Measurements from ENCODE around the gene HSPA2. TPM values are rescaled to one million over a fixed set of nuclear protein-coding genes. Genes with fewer than 3 reads are reported as not detected.

HSPA2 gene
- total RNA-seq, 1 donor from 2014 or later, result 2.7 TPM

Other genes with a start within 250 kb of the HSPA2 start
- gene ESR2, start 246.4 kb upstream of the HSPA2 start, total RNA-seq, result 0.20 and 0.33 TPM in 2 replicates
- 161 and 172 TPM in 2 replicates for gene MTHFD1, start 152.4 kb upstream of the HSPA2 start, total RNA-seq
- 1.3 and 1.4 TPM in 2 replicates for gene AKAP5, start 75.2 kb upstream of the HSPA2 start, total RNA-seq
- gene ZBTB25, start 36.9 kb upstream of the HSPA2 start, total RNA-seq, result 14.1 and 14.4 TPM in 2 replicates
- 36.0 and 41.4 TPM in 2 replicates for gene ZBTB1, start 36.0 kb upstream of the HSPA2 start, total RNA-seq
- gene PPP1R36, start 9.2 kb downstream of the HSPA2 start, total RNA-seq, result 0.33 and 1.1 TPM in 2 replicates
- 43.4 and 46.0 TPM in 2 replicates for gene PLEKHG3, start 163.7 kb downstream of the HSPA2 start, total RNA-seq

Measured in neural crest cell (in vitro differentiated cells).